ENCODE data around the gene TOR4A.
"Not testable (repeated sequence)": the region's sequence is repeated elsewhere in the genome, so short reads cannot be mapped to it uniquely, and the experiment has no call there.

The TOR4A gene

DNA sequence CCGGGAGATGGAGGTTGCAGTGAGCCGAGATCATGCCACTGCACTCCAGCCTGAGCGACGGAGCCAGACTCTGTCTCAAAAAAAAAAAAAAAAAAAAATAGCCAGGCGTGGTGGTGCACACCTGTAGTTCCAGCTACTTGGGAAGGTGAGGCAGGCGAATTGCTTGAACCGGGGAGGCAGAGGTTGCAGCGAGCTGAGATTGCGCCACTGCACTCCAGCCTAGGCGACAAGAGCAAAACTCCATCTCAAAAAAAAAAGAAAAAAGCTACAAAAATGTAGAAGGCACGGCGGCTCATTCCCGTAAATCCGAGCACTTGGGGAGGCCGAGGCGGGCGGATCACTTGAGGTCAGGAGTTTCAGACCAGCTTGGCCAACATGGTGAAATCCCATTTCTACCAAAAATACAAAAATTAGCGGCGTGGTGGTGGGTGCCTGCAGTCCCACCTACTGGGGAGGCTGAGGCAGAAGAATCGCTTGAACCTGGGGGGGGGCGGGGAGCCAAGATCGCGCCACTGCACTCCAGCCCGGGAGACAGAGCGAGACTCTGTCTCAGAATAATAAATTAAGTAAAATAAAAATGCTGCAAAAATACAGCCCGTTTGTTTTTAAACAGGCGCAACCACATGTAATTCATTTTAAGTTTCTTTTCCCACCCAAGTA lies 37.9 kb upstream of the TOR4A start:
- DNase-seq: not testable (repeated sequence)

DNA sequence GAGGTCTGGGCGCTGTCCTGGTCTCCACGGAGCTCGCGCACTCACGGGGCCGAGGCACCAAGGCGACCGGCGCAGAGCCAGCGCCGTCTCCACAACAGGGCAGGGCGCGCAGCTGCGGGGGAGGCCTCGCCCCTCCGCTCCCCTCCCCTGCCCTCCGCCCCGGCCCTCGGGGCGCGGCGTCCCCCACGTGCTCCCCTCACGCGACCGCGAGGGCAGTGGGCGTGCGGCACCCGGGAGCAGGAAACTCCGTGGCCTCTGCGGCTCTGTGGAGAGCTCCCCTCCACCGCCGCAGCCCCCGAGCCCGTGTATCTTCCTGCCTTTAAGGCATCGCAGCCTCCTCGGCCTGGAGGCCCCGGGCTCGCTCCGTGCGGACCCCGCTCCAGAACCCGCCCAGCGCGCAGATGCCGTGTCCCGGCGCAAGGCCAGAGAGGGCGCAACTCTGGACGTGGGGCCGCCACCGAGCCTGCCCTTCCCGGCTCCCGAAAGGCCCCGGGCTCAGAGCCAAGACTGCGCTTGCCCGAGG lies 37.1 kb upstream of the TOR4A start:
- DNase-seq: peak; percentile 72

DNA sequence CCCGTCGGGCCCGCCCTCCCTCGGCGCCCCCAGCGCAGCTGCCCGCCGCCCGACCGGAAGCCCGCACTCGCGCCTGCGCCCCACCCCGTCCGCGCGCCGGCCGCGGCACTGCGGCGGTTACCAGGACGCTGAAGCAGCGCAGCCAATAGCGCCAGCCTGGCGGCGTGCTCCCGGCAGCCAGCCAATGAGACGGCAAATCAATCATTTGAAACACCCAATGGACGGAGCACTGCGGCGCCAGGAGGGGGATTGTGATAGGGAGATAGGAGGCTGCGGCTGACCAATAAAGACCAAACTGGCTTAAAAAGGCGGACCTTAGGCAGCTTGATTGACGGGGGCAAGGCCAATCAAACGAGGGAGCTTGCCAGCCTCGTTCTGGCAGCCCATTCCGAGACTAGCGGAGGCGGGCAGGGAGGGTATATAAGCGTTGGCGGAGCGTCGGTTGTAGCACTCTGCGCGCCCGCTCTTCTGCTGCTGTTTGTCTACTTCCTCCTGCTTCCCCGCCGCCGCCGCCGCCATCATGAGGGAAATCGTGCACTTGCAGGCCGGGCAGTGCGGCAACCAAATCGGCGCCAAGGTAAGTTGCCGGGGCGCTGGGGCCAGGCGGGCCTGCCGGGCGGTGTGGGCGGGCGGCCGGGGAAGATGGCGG lies 36.6 kb upstream of the TOR4A start, which contains the start of gene TUBB4B:
Gene TUBB4B (plus strand): TSS at position 447 of the 649 bp plus-strand sequence. CDS start 74 bp downstream, at position 521.
- peak; percentile 94 for DNase-seq

DNA sequence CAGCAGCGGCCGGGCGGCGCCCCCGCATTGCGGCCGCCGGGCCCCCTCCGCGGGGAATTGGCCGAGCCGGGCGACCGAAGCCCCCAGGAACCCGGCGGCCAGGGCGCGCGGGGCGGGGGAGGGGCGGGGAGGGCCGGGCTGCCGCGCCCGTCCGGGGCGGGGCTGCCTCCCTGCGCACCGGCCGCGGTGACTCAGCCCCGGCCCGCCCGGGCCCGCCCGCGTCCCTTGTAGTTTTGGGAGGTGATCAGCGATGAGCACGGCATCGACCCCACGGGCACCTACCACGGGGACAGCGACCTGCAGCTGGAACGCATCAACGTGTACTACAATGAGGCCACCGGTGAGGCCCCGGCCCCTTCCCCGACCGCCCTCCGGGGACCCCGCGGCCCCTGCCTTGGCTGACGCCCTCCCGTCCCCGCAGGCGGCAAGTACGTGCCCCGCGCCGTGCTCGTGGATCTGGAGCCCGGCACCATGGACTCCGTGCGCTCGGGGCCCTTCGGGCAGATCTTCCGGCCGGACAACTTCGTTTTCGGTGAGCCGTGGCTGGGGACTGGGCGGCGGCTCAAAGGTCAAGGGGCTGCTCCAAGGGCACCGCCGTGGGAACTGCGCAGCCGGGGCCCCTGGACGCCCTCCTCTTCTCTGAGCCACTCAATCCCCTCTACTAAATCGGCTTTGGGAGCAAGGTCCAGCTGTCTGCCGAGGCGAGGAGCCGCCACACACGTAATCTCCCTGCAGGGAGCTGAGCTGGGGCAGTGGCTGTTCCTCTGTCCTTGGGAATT lies 35.8 kb upstream of the TOR4A start:
- peak; percentile 81 for DNase-seq

DNA sequence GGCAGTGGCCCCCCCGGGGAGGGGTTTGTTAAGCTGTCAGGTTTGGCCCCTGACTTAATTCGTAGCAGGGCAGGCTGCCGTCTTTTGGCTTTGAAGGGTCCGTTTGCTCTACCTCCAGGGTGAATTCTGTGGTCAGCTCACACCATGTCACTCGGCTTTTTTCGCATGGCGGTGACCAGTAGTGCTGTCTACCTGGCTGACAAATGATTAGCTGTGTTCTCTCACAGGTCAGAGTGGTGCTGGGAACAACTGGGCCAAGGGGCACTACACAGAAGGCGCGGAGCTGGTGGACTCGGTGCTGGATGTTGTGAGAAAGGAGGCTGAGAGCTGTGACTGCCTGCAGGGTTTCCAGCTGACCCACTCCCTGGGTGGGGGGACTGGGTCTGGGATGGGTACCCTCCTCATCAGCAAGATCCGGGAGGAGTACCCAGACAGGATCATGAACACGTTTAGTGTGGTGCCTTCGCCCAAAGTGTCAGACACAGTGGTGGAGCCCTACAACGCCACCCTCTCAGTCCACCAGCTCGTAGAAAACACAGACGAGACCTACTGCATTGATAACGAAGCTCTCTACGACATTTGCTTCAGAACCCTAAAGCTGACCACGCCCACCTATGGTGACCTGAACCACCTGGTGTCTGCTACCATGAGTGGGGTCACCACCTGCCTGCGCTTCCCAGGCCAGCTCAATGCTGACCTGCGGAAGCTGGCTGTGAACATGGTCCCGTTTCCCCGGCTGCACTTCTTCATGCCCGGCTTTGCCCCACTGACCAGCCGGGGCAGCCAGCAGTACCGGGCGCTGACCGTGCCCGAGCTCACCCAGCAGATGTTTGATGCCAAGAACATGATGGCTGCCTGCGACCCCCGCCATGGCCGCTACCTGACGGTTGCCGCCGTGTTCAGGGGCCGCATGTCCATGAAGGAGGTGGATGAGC lies 35.0 kb upstream of the TOR4A start:
- DNase-seq: no peak

DNA sequence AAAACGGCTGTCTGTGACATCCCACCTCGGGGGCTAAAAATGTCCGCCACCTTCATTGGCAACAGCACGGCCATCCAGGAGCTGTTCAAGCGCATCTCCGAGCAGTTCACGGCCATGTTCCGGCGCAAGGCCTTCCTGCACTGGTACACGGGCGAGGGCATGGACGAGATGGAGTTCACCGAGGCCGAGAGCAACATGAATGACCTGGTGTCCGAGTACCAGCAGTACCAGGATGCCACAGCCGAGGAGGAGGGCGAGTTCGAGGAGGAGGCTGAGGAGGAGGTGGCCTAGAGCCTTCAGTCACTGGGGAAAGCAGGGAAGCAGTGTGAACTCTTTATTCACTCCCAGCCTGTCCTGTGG lies 34.3 kb upstream of the TOR4A start:
- DNase-seq: not testable (repeated sequence)

DNA sequence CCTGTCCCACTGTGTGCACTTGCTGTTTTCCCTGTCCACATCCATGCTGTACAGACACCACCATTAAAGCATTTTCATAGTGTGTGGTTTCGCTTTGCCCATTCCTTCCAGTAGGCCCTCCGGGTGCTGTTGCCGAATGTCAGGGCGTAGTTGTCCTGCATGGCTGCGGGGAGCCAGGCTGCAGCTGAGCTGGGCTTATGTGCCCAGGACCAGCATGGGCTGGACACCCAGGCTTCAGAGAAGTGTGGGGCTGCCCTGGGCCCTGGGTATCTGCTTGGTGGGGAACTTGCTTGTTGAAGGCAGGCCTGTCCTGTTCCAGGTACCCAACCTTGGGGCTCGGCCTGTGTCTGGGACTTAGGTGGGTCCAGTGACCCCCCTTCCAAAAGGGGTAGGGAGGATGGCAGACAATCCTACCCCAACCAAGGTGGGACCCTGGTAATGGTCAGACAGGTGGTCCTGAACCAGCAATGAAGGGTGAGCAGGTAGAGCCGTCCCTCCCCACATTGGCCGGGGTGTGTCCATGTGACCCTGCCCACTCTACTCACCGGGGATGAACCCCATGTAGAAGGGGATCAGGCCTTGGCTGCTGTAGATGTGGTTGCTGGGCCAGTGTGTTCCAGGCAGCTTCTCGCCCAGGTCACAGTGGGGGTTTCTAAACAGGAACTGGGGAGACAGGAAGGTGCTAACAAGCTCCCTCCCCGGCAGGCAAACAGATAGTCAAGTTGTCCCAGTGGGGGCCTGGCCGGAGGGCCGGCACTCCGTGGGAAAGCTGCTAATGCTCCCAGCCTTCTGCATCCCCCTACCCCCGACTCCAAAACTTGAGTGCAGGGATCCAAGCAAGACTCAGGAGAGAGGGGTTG lies 33.7 kb upstream of the TOR4A start:
- no peak for DNase-seq

DNA sequence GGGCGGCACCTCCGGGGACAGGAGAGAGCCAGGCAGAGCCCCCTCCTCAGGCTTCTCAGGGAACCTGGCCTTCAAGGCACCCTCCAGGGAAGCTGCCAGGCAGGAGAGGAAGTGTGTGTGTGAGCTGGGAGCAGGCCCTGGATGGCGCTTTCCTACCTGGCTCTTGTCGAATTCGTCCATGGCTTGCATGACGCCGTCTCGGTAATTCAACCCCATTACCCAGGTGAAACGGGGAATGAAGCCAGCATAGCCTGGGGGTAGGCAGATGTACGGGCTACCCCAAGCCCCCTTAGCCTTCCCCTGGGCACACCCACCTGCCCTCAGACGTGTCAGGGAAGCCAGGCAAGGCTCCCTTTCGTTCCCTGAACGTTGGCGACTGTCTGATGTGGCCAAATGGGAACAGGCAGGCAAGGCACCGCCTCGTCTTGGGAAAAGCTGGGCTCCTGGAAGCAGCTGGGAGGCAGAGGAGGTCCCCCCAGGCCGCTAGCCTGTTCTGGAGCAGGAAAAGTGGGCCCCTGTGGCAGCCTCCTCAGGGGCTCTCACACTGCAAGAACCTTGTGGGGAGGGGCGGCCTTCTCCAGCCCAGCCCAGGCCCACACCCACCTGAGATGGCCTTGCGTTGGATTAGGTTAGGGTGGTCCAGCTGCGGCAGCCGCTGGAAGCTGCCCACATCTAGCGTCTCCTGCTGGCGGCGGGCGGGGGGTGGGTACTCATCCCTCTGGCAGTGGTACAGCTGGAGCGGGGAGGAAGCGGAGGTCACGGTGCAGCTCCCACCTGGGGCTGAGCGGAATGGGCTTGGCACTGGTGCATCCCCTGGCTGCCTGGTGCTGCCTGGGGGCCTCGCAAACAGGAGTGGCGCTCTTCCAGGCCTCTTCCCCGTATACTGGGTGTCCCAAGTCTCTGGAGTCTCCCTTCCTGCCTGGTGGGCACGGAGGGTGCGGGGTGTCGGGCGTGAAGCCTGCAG lies 32.8 kb upstream of the TOR4A start:
- no peak for DNase-seq

DNA sequence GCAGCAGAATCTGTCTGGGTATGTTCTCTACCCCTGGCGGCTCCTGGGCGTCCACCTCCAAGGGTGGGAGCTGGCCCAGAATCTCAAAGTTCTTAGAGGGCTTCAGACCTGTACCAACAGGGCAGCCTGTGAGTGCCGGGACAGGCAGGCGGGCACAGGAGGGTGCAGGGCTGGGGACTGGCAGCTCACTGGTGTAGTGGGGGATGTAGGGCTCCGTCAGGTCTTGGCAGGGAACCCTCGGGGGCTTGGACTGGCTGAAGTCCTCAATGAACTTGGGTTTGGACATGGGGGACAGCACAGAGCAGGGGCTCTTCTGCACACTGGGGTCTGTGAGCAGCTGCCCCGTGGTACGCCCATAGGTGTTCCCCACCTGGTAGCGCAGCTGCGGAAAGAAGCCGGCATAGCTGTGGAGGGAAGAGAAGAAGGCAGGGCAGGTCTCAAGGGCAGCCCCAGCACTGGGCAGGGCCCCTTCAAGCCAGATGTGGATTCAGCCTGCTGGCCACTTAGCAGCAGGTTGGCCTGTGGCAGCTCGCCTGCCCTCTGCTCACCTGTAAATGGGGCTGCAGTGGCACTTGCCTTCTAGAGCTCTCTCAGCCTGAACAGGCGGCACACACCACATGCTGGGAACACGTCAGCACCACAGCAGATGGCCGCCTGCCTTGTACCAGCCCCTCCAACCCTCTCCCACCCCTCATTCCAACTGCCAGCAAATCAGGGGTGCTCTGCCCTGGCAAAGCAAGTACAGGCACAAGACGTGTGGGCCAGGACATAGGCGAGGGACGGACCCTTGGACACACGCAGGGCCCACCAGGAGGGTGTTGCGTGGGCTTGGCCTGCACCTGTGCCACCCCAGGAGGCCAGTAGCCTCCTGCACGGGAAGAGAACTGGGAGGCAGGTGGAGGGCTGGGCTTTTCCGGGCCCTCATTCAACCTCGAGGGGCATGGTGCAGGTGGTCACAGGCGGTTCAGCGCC lies 31.8 kb upstream of the TOR4A start:
- DNase-seq: no peak

DNA sequence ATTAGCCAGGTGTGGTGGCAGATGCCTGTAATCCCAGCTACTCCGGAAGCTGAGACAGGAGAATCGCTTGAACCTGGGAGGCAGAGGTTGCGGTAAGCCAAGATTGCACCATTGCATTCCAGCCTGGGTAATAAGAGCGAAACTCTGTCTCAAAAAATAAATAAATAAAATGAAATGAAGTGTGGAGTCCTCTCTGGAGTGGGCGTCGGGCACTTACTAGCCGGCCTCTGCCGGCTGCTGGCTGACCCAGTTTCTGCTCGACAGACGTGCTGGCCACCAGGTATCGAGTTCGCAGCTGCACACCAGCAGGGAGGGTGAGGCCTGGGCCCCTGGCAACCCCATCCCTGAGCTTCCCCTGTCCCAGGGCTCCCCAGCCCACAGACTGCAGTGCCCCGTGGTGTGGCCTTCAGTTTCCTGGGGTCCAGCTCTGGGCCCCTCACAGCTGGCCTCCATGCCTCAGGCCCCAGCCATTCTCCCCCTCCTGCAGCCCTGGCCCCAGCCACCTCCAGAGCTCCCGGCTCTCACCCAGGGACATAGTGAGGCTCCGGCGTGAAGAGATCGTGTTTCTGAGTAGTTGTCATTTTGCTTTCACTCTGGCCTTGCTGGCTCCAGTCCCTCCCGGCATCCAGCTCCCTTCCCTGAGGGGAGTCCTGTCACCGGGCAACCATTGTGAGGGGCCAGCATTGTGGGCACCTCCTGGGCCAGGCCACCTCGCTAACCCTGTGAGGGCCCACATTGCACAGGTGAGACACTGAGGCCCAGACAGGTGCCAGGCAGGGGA lies 30.2 kb upstream of the TOR4A start:
- DNase-seq: no peak

DNA sequence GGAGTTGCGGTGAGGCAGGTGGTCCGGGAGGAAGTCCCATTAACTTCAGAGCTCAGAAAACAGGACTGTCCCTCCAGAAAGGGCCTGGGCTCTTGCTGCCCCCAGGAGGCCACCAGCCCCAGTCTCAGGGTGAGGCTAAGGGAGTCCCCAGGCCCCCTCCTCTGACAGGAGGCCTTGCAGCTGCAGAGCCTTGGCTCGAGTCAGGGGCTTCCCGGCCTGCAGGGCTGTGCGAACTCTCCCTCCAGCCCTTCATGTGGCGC lies 29.7 kb upstream of the TOR4A start:
- no peak for DNase-seq

DNA sequence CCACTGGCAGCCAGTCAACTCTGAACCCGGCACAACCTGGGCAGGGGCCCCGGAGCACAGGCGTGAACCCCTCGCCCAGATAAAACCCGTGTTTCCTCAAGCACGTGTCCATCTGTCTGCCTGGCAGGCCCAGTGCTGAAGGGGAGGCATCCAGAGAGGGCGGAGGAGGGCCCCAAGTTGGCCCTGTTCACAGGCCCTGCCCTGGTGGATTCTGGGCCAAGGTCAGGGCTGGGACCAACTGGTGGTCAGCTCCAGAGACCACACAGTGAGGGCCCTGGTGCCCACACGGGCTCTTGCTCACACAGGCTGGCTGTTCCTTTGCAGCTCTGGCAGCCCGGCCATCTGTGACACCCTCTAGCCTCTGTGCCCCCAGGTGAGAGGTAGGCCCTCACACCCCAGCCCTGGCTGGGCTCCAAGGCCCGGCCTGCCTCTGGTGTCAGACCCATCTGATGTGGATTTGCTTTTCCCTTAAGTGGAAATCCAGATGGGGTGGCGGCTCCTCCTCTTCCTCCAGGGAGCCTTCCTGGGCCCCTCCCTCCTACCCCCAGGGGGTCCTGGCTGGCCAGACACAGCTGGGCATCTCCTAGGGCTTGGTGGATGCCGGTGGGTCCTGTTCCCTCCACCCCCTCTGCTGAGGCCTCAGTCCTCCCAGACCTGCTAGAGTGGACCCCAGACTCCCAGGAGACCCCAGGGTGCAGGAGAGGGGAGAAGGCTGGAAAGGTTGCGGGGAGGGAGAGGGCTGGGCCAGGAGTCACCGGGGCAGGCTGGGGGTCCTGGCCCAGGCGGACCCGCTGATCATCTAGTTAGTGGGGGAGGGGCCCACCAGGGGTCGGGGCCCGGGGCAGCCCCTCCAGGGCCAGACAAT lies 27.0 kb upstream of the TOR4A start:
- no peak for DNase-seq

DNA sequence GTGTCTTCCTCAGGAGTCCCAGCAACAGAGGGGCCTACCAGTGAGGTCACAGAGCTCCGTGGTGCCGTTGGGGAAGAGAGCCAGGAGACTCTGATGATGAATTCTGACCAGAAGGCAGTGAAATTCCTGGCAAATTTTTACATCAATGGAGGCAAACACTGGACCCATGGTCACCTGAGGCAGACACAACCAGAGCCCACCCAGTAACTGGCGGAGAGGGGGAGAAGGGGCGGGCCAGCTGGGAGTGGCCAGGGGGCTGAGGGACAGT lies 26.4 kb upstream of the TOR4A start, which contains the start of gene STPG3:
Gene STPG3 (plus strand): TSS at position 93 of the 268 bp plus-strand sequence. CDS start 1 bp downstream, at position 94.
- no peak for DNase-seq

DNA sequence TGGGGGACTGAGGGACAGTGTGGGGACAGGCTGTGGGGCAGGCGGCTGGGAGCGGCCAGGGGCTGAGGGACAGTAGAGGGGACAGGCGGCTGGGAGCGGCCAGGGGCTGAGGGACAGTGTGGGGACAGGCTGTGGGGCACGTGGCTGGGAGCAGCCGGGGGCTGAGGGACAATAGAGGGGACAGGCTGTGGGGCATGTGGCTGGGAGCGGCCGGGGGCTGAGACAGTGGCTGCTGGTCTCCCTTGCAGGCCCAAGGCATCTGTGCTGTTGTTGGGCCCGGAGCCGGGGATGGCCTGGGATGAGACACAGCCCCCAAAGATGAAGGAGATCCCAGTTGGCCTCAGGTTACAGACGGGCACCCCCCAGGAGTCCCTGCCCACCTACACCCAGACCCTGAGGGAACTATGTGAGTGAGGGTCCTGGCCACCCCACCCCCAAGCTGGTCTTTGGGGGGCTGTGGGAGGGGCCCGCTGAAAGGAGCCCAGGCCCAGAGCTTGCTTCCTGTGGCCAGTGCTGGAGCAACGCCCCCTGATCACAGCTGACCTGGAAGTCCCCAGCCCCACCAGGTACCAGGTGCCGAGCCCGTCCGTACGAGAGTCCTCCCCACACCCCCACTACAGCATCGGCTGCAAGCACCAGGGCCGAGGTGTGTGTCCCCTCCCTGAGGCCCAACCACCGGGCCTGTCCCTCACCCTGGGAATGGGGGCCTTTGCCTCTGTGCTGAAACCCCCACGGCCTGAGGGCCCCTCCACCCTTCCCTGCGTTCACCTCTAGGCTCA lies 25.8 kb upstream of the TOR4A start:
- DNase-seq: no peak

DNA sequence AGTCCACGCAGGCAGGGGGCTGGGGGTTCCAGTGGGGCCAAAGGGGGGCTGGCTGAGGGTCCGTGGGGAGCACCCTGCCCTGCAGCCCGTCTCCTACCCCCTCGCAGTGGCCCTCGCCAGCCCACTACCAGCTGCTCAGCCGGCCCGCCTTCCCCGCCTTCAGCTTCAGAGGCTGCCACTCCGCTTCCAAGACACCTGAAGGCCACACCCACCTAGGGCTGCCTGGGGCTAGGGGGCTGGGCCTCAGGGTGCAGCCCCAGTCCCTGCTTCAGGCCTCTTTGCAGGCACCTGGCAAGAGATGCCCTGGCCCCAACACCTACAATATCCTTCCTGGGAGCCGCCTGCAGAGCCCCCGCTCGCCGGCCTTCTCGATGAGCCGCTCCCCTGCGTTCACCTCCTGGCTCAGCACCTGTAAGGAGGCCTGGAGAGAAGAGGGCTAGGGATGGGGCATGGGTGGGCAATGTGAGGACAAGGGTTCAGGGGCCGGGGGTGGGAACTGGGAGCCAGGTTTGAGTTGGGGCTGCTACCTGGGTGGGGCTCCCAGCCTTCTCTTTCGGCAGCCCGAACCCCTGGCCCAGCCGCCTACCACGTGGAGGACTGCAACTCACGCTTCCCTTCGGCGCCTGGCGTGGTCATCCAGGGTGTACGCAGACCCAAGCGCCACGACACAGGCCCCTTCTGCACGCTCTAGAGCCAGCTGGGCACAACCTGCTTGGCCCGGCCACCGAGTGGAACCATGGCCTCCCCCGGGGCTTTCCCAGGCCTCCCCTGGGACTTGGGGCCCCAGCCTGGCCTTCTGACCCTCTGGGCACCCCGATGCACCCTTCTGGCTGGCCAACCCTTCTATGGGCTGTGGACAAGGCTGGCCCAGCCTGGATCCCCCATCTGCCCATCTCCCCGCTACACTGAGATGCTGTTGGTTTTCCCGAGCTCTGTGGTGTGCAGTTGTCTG lies 24.7 kb upstream of the TOR4A start:
- DNase-seq: no peak

Data from activated CD8-positive, alpha-beta memory T cell treated with anti-CD3 and anti-CD28 coated beads, Interleukin-2, amount 50 U/mL, for 4 hours (primary cell).